ENCODE measurements around the gene NPIPA1.
"Not testable (repeated sequence)": the region's sequence is repeated elsewhere in the genome, so short reads cannot be mapped to it uniquely, and the experiment has no call there.

NPIPA1 gene

GRCh38 chr16:14978908-14979307 lies 41.7 kb downstream of the NPIPA1 start:
- DNase-seq: not testable (repeated sequence)

GRCh38 chr16:14981234-14981633 lies 44.0 kb downstream of the NPIPA1 start:
- DNase-seq: not testable (repeated sequence)

DNA sequence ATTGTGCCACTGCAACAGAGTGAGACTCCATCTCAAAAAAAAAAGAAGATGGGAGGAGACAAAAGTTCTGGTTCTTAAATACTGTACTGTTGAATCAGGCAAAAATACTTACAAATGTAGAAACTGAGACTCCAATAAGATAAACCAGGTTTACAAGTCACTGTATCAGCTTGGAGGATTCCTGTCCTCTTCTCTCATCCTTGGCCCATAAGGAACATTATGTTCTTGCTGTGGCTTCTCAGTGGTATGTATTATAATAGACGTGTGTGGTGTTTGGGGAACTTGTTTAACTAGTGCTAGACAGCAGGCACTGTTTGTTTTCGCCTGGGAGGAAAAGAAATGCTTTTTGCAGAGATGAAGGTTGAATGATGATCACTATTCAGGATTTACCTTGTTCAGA lies 45.3 kb downstream of the NPIPA1 start:
- DNase-seq: not testable (repeated sequence)

DNA sequence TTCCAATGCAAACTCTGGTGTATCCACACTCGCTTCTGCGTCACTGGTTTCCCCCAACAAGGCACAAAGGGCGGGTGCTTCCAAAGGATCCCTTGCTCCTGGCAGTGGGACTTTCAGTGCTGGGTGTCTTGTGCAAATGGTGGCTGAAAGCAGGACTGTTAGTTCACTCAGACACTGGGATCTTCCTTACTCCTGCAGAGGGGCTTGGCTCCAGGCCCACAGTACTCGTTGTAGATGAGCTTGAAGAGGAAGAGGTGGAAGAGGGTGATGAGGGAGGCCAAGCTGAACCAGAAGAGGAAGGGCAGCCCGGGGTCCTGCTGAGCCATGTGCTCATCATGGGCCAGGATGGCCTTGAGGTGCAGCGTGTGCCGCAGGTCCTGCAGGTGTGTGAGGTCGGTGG lies 50.8 kb downstream of the NPIPA1 start:
- DNase-seq: not testable (repeated sequence)

GRCh38 chr16:14988661-14989191 lies 51.5 kb downstream of the NPIPA1 start:
- not testable (repeated sequence) for DNase-seq

GRCh38 chr16:14989291-14990281 lies 52.3 kb downstream of the NPIPA1 start:
- not testable (repeated sequence) for DNase-seq

DNA sequence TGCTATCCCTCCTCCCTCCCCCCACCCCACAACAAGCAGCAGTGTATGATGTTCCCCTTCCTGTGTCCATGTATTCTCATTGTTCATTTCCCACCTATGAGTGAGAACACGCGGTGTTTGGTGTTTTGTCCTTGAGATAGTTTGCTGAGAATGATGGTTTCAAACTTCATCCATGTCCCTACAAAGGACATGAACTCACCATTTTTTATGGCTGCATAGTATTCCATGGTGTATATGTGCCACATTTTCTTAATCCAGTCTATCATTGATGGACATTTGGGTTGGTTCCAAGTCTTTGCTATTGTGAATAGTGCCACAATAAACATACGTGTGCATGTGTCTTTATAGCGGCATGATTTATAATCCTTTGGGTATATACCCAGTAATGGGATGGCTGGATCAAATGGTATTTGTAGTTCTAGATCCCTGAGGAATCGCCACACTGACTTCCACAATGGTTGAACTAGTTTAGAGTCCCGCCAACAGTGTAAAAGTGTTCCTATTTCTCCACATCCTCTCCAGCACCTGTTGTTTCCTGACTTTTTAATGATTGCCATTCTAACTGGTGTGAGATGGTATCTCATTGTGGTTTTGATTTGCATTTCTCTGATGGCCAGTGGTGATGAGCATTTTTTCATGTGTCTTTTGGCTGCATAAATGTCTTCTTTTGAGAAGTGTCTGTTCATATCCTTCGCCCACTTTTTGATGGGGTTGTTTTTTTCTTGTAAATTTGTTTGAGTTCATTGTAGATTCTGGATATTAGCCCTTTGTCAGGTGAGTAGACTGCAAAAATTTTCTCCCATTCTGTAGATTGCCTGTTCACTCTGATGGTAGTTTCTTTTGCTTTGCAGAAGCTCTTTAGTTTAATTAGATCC lies 56.3 kb downstream of the NPIPA1 start:
- DNase-seq: not testable (repeated sequence)

- not testable (repeated sequence) for DNase-seq
Measured at GRCh38 chr16:14996702-14997101, 59.5 kb downstream of the NPIPA1 start.

- not testable (repeated sequence) for DNase-seq
Measured at GRCh38 chr16:14998300-14998699, 61.1 kb downstream of the NPIPA1 start.

GRCh38 chr16:14999845-15000244 lies 62.6 kb downstream of the NPIPA1 start:
- not testable (repeated sequence) for DNase-seq
